Neutrophil (primary cell): ENCODE results near the gene SUSD1.

ENCODE experiments used
- H3K27ac ChIP-seq: fragments of 200-600 bp; sonication (generic); 2 replicates; pipeline ENCODE4 v1.5.1; 2016; ENCODE audit warnings: mild to moderate bottlenecking, moderate library complexity
- H3K27me3 ChIP-seq: fragments of 200-600 bp; sonication (generic); 2 replicates; pipeline ENCODE4 v1.6.0; 2016; ENCODE audit warnings: mild to moderate bottlenecking
- H3K36me3 ChIP-seq: fragments of 200-600 bp; sonication (generic); 2 replicates; pipeline ENCODE4 v1.5.1; 2017
- H3K4me1 ChIP-seq, 2 experiments: fragments of 200-600 bp in 1 of 2; sonication (generic) in 1 of 2; 1 replicate in 1 of 2; 2 replicates in 1 of 2; pipeline versions ENCODE4 v1.5.1 to v1.6.1; 2013 to 2016; ENCODE audit warnings: low read depth in 1 of 2, low read length in 1 of 2, mild to moderate bottlenecking in 1 of 2, moderate library complexity in 1 of 2; ENCODE audit not compliant: control insufficient read depth in 1 of 2, insufficient read depth in 1 of 2
- H3K4me3 ChIP-seq, 2 experiments: fragments of 200-600 bp in 1 of 2; sonication (generic) in 1 of 2; 1 replicate in 1 of 2; 2 replicates in 1 of 2; pipeline ENCODE4 v1.5.1; 2013 to 2016; ENCODE audit warnings: low read depth in 1 of 2, low read length in 1 of 2, mild to moderate bottlenecking in 1 of 2, moderate library complexity in 1 of 2
- H3K9me3 ChIP-seq: fragments of 200-600 bp; sonication (generic); 2 replicates; pipeline ENCODE4 v1.5.1; 2016
- CTCF ChIP-seq: fragments of 200-600 bp; sonication (generic); IDR thresholded peaks from 2 replicates; pipeline ENCODE4 v1.5.1; 2016; ENCODE audit warnings: antibody characterized with exemption

The SUSD1 gene

GRCh38 chr9:112005939-112006338 lies 169.2 kb downstream of the SUSD1 start:
- no peaks in the 10 kb centered on the region for H3K27me3 ChIP-seq
- H3K36me3 ChIP-seq, result no peaks in the 10 kb centered on the region
- no peak overlapping the region for H3K4me3 ChIP-seq
- no peak overlapping the region for H3K27ac ChIP-seq
- H3K4me1 ChIP-seq, result peaks cover 0 to 11% of the 10 kb centered on the region in 2 experiments
- no peaks in the 10 kb centered on the region for H3K9me3 ChIP-seq
- no peak for TF ChIP-seq CTCF

- H3K27me3 ChIP-seq, result no peaks in the 10 kb centered on the region
- TF ChIP-seq CTCF, result no peak
- no peak overlapping the region for H3K4me3 ChIP-seq
- H3K9me3 ChIP-seq, result no peaks in the 10 kb centered on the region
- no peaks in the 10 kb centered on the region for H3K36me3 ChIP-seq
- H3K27ac ChIP-seq, result no peak overlapping the region
- peaks cover 0 to 11% of the 10 kb centered on the region in 2 experiments for H3K4me1 ChIP-seq
These were observed 171.6 kb downstream of the SUSD1 start for GRCh38 chr9:112003538-112003937.

- no peak for TF ChIP-seq CTCF
- Histone ChIP-seq H3K27me3 (no peaks in the 10 kb centered on the region), H3K27ac (no peak overlapping the region), H3K9me3 (no peaks in the 10 kb centered on the region), H3K4me1 (peaks cover 4 to 16% of the 10 kb centered on the region in 2 experiments), H3K4me3 (no peak overlapping the region), H3K36me3 (no peaks in the 10 kb centered on the region)
These were observed 172.1 kb downstream of the SUSD1 start for GRCh38 chr9:112002847-112003457.

- Histone ChIP-seq H3K27ac (no peak overlapping the region), H3K9me3 (no peaks in the 10 kb centered on the region), H3K4me1 (peaks cover 6 to 19% of the 10 kb centered on the region in 2 experiments), H3K27me3 (no peaks in the 10 kb centered on the region), H3K36me3 (no peaks in the 10 kb centered on the region), H3K4me3 (no peak overlapping the region)
- TF ChIP-seq CTCF, result no peak
These were observed 172.8 kb downstream of the SUSD1 start for GRCh38 chr9:112002131-112002846.

GRCh38 chr9:112000743-112001142 lies 174.4 kb downstream of the SUSD1 start:
- H3K27me3 ChIP-seq, result no peaks in the 10 kb centered on the region
- H3K4me3 ChIP-seq, result no peak overlapping the region
- no peak overlapping the region for H3K27ac ChIP-seq
- no peaks in the 10 kb centered on the region for H3K36me3 ChIP-seq
- no peak for TF ChIP-seq CTCF
- H3K4me1 ChIP-seq, result peaks cover 6 to 19% of the 10 kb centered on the region in 2 experiments
- no peaks in the 10 kb centered on the region for H3K9me3 ChIP-seq
